Neural progenitor cell (in vitro differentiated cells): ENCODE measurements around the gene NPIPB6.
"Not testable (repeated sequence)": the region's sequence is repeated elsewhere in the genome, so short reads cannot be mapped to it uniquely, and the experiment has no call there.

Experiments
- EZH2 ChIP-seq: fragments of 200-600 bp; sonication (generic); IDR thresholded peaks from 2 replicates; pipeline ENCODE4 v1.6.1; 2017; ENCODE audit warnings: antibody characterized with exemption, mild to moderate bottlenecking, moderate library complexity
- EZH2phosphoT487 ChIP-seq: fragments of 200-600 bp; sonication (generic); IDR thresholded peaks from 2 replicates; pipeline ENCODE4 v1.6.1; 2017; ENCODE audit warnings: antibody characterized with exemption
- TF ChIP-seq, protein P1 (sequence below): fragments of 200-600 bp; sonication (generic); IDR thresholded peaks from 2 replicates; pipeline ENCODE4 v1.5.1; 2017; ENCODE audit warnings: antibody characterized with exemption, mild to moderate bottlenecking

DNA sequence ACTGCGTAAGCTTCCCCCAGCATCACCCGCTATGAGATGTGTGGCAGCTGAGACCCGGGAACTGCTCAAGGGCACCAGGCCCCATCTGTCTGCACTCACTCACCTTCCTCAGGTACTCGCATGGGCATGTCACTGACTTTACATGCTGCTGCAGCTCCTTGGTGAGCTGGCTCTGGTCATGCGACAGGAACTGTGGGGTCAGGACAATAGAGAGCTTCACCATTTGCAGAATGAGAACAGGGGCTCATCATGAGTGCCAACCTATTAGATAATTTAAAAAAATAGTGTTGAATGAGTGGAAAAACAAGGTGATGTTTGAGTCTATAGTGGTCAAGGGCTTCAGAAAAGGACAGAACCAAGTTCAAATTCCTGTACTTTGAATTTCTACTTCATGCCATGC is 708 bp downstream of the NPIPB6 start:
- TF ChIP-seq, protein P1, sequence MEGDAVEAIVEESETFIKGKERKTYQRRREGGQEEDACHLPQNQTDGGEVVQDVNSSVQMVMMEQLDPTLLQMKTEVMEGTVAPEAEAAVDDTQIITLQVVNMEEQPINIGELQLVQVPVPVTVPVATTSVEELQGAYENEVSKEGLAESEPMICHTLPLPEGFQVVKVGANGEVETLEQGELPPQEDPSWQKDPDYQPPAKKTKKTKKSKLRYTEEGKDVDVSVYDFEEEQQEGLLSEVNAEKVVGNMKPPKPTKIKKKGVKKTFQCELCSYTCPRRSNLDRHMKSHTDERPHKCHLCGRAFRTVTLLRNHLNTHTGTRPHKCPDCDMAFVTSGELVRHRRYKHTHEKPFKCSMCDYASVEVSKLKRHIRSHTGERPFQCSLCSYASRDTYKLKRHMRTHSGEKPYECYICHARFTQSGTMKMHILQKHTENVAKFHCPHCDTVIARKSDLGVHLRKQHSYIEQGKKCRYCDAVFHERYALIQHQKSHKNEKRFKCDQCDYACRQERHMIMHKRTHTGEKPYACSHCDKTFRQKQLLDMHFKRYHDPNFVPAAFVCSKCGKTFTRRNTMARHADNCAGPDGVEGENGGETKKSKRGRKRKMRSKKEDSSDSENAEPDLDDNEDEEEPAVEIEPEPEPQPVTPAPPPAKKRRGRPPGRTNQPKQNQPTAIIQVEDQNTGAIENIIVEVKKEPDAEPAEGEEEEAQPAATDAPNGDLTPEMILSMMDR = not testable (repeated sequence)
- TF ChIP-seq EZH2phosphoT487, EZH2: not testable (repeated sequence)
